T-helper 22 cell (primary cell): ENCODE results near the gene MRE11.
"Not testable (repeated sequence)": the region's sequence is repeated elsewhere in the genome, so short reads cannot be mapped to it uniquely, and the experiment has no call there.

Experiments
- DNase-seq: peaks from one replicate; pipeline ENCODE4 v3.0.0-alpha.2; 2020; ENCODE audit warnings: low read depth

MRE11 gene

DNA sequence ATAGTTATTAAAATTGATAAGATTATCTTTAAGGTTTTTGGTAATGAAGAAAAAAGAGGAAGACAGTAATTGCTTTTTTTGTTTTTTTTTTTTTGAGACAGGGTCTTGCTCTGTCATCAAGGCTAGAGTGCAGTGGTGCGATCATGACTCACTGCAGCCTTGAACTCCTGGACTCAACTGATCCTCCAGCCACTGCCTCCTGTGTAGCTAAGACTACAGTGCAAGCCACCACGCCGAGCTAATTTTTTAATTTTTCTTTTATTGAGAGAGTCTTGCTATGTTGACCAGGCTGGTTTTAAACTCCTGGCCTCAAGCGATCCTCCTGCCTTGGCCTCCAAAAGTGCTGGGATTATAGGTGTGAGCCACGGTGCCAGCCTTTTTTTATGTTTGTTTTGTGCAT, 12.9 kb upstream of the MRE11 start:
- DNase-seq, result not testable (repeated sequence)

DNA sequence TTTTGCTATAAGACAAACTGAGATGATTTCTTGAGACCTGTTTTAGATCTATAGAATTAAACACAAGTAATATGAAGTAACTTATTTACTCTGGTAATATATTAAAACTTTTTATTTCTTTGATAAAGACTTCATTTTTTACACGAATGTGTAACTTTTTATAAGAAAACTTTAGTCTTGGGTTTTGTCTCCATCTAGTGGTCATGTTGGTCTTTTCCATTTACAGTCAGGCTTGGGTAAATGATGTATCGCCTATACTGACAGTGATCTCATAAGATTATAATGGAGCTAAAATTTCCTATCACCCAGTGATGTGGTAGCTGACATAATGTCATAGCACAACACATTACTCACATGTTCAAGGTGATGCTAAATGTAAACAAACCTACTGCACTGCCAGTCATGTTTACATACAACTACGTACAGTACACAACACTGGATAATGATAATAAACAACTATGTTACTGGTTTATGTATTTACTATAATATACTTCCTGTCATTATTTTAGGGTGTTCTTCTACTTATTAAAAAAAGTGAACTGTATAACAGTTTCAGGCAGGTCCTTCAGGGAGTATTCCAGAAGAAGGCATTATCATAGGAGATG, 11.1 kb upstream of the MRE11 start:
- DNase-seq, result no peak

DNA sequence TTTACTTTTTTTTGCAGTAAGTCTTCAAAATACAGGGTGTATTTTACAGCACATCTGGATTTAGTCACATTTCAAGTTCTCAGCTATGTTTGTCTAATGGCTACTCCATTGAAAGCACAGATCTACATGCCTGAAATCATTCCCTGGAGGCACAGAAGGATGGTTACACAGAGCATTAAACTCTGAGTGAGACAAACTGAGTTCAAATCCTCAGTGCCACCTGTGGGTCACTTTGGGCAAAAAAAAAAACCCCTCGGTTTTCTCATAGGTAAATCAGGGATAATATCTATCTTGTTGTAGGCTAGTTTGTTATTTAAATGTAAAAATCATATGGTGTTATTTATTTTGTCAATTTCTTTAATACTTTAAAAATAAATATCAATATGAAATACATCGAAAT, 7.9 kb upstream of the MRE11 start:
- no peak for DNase-seq

DNA sequence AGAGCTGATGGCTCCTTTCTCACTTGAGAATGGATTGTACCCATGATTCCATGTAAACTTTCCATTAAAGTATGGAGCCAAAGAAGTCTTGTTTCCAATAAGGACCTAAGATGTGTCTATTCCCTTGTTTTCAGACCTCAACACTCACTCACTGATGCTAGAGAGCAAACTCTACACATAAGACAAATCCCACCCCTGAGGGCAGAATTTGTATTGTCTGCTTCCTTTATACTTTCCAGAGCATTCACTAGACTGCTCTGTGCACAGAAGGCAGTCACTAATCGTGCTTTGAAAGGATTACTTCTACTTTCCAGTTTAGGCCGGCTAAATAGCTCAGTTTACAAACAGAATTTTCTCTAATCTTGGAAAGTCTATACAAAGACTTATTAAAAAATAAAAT, 6.5 kb upstream of the MRE11 start:
- DNase-seq, result no peak

DNA sequence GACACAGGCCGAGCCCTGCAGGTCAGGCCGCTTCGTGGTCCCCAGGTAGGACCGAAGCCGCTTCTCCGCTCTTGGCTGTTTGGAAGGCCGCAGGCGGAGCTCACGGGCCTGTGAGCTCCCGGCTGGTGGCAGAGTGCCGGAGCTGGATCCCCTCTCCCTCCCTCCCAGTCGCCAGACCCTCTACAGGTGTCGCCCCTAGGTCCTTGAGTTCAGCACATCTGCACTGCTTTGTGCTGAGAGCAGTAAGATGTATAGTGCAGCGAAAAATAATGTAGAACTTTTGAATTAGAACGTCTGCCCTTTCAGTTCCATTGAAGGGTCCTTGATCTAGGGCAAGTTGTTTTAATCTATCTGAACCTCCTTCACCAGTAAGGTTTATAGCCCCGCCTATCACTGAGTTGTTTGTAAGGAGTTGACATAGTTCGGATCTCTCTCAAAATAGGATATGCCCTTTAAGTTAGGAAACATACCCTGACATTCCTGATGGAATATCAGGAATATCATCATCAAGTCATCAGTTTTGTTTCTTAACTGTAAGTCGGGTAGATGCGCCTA, 559 bp upstream of the MRE11 start:
- no peak for DNase-seq

DNA sequence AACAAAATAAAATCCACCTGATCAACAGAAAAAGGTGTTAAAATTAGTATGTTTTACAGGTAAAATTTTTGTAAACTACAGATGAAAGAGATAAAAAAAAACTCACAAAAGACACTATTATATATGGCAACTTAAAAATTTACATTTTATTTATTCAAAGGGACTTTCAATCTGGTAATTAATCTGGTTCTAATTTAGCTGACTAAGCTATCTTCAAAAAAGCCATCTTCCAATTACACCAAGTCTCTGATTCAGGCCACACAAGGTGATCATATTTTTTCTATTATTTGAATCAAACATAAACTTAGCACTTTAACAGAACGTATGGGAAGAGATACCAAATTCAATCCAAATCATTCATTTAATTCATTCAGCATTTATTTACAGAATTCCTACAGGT, 7.6 kb downstream of the MRE11 start:
- DNase-seq, result no peak

DNA sequence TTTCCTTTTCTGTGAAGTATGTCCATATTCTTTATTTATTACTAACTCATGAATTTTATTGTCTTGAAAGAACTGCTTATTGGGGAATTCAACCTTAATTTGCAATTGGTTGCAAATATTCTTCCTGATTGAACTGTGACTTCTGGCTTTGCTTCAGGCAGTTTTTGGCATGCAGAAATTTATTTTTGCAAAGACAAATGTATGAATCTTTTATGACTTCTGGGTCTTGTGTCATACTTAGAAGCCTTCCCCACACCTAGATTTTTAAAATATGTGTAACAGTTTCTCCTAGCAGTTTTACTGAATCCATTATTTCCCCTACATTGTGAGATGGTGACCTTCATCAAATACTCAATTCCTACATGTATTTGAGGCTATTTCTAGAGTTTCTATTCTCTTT, 12.3 kb downstream of the MRE11 start:
- DNase-seq, result no peak

DNA sequence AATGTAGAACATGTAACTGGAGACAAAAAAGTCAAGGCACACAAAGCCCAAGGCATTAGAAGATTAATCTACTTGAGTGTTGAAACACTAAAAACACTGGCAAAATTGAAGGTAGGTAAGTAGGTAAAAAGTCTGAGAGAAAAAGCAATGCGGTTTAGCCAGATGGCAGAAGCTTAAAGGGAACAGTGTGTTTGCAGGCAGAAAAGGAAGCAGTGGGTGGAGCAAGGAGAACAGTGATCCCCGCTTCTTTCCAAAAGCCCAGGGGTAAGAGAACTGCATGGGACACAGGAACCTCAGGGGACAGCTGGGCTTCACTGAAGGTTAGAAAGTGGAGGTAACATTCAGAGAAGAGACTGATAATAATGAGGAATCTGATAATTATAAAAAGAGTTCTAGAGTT, 16.0 kb downstream of the MRE11 start:
- DNase-seq, result no peak

DNA sequence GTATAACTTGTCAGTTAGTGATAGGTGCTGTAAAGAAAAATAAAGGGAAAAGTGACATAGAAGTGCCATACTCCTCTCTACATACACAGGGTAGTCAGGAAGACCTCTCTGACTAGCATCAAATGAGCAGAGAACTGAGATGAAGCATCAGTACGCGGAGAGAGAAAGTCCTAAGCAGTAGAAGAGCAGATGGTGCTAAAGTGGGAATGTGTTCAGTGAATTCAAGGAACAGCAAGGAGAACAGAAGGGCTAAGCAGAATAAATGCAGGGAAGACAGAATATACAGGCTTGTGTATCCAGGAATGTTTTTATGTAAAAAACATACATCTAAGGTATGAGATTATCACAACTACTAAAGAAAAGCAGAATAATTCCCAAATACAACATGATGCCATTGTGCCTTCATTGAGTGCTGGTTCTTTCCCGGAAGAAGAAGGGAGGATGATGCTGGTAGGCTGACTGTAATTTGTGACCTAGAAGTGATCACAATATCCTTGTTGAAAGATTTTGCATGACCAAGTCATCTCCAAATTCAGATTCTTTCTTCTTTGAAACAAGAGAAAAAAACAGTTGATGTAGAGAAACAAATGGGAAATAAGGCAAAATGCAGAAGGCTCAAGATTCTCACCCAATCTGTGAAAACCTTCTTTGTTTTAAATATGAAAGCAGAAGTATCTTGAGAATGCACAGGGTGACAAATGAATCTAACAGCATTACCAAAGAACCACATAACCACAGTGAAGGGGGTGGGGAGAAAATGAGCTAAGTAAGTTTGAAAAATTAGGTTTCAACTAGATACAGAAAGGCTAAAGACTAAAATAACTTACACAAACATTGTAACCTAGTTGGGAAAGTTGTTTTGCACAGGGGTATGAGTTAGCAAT, 20.5 kb downstream of the MRE11 start:
- no peak for DNase-seq

DNA sequence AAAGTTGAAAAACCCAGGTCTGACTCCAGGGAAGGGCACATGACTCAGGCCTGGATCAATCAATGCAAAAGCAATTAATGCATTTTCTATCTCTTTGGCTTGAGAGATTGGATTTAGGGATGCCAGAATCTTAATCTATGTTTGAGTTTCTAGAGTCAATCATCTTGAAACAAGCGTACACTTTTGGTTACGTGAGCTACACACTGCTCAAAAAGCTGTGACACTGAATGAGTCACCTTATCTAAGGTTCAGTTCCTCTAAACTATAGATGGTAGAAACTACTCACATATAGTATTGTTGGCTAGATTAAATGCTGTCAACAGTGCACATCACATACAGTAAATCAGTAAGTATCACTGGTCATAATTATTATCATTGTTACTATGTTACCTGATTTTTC, 24.2 kb downstream of the MRE11 start:
- DNase-seq, result no peak

DNA sequence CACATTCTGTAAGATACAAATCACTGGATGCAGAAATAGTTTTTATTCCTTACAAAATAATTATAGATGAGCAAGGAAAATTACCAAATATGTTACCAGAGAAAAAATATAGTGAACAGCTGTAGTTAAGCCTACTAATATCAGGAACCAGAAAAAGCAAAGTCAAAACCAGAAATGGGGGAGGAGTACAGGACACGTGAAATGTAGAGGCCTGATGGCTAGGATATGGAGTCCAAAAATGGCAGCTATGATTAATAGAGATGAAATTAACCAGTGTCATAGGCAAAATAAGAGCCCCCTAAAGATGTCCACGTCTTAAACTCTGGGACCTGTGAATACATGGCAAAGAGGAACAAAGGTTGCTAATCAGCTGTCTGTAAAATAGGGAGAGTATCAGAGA, 34.1 kb downstream of the MRE11 start:
- DNase-seq, result no peak

DNA sequence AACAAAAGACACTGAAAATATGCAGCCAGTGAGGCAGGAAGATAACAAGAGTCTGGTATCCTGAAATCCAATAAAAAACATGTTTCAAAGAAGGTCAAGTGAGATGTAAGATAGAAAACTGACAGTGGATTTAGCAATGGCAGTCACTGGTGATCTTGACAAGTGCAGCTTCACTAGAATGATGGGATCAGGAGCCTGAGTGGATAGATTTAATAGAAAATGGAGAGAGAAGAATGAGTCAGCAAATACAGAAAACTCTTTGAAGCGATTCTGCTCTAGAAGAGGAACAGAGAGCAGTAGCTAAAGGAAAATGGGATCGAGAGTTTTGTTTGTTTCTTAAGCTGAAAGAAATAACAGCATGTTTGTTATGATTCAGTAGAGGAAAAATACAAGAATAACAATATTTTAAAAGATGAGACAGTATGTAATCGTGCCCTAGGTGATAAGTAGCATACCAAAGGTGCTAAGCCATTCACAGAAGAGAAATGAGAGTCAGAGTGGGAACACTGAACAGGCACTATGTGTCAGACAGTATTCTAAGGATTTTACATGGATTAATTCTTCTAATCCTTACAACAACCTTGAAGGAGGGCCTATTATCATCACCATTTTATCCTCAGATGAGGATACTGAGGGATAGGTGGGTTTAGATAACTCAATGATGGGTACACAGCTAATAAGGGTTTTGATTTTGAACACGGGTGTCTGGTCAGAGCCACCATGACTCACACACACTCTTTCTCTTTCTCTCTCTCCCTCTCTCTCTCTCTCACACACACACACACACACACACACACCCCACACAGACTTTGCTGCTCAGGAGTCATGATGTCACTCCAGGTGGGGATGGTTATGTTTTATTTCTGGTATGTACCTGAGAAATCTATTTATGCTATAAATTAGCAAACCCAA, 36.3 kb downstream of the MRE11 start:
- DNase-seq, result no peak

DNA sequence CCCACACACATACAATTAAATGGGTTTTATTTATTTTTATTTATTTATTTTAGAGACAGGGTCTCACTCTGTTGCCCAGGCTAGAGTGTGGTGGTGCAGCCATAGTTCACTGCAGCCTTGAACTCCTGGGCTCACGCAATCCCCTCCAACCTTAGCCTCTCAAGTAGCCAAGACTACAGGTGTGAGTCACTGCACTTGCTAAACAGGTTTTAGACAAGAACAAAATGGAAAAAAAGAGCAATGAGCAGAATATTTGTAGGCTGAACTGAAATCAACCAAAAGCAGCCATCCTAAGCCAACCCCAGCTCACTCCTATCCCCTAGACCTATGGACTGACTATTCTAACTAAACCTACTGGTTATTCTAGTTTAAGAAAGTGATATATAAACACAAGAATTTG, 37.8 kb downstream of the MRE11 start:
- DNase-seq, result no peak

DNA sequence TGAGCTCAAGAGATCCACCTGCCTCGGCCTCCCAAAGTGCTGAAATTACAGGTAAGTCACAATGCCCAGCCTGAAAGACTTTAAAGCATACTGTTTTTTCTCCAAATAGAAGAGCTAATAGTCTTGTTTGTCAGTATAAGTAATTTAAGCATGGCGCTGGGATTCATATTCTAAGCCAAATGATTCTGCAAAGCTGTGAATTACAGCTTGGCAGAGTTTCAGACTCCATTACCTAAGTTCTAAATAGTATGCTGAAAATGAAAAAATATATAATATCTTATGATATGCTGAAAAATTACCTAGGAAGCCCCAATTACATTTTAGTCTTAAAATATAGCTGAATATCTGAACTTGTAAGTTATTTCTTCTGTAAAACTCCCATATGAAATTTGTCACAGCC, 39.3 kb downstream of the MRE11 start:
- no peak for DNase-seq

DNA sequence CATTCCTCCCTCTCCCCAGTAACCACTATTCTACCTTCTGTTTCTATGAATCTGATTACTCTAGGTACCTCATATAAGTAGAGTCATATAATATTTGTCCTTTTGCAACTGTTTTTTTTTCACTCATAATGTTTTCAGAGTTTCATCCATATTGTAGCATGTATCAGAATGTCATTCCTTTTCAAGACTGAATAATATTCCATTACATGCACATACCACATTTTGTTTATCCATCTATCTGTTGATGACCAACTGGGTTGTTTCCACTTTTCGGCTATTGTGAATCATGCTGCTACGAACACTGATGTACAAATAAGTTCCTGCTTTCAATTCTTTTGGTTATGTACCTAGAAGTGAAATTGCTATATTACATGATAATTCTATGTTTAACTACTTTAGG, 40.7 kb downstream of the MRE11 start:
- no peak for DNase-seq

DNA sequence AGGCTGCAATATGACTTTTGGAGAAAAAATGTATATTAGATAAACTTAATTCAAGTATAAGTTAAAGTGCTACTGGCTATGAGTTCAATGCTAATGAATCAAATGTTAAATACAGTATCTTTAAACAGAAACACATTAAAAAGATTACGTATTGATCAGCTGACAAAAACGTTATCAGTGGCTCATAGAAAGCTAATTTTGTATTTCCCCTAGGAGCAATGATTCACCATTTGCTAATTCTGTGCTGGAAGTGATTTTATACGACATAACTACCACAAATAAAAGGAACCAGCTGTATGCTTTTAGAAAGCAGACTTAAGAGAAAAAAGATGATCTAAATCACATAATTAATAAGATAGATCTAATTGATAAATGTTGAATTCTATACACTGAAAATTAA, 43.6 kb downstream of the MRE11 start:
- no peak for DNase-seq

DNA sequence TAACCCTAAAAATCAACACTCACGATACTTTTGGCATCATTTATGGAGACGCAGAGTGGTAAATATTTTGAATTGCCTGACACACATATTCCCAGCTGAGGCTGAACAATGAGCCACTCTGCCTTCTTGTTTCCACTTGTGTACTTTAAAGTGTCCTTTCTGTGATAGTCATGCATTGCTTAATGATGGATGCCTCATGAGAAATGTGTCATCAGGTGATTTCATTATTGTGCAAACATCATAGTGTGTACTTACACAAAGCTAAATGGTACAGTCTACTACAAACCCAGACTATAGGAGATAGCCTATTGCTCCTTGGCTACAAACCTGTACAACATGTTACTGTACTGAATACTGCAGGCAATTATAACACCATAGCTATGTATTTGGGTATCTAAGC, 44.2 kb downstream of the MRE11 start:
- no peak for DNase-seq

DNA sequence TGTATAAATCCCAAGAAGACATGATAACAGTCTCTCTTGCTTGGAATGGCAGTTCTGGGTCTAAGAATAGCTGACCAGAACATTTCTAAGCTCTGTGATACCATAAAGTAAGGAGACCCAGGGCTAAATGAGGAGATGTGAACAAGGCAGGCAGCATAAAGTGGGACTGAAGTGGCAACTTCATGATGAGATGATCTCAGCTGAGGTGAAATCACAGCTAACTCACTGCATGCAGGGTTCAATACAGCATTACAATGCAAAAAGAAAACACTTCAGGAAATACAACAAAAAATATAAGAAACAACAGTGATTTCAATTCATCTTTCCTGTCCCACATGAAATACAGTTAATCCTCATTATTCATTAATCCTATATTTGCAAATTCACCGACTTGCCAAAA, 44.6 kb downstream of the MRE11 start:
- no peak for DNase-seq

DNA sequence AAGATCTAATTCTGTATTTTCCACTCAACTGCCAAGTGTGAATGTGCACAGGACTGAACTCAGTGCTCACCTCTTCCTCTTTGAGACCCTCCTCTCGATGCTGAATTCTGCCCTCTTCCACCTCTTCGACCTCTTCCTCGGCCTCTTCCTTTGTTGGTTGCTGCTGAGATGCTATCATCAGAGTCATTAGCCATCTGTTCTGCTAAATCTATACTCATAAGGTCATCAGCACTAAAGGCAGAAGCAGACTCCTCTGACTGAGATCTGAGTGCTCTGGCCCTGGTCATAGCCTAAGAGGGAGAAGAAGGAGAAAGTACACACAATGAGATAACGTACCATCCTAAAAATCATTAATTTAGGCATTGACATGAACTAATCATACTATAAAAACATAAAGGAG, 46.5 kb downstream of the MRE11 start:
- DNase-seq, result no peak

DNA sequence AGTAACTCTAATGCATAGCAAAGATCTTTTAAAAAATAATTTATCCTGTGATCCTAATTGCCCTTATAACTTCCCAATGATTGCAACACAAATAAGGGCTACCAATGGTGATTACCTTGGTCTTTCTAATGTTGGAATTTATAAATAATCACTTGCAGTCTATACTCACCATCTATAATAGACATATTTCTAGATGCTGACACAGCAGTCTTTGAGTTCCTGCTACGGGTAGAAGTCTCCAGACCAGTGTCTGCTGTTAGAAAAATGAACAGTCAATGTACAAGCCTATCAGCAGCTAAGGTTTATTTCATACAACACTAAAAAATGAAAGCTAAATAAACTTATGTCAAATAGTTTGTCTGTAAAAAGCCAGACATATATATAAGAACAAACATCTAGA, 48.0 kb downstream of the MRE11 start:
- DNase-seq, result no peak

DNA sequence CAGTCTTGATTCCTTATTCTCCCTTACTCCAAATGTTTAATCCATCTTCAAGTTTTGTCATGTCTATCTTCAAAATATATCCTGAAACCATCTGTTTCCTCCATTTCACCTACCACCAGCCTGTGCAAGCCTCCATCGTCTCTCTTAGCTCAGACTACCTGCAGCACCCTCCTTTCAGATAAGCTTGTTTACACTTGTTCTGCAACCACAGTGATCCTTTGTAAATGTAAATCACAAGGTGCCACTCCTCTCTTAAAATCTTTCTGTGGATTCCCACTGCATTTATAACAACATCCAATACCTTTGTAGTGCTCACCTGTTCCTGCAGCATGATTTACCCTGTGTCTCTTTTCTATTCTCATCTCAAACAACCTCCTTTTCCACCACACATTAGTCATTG, 60.6 kb downstream of the MRE11 start:
- DNase-seq, result no peak

DNA sequence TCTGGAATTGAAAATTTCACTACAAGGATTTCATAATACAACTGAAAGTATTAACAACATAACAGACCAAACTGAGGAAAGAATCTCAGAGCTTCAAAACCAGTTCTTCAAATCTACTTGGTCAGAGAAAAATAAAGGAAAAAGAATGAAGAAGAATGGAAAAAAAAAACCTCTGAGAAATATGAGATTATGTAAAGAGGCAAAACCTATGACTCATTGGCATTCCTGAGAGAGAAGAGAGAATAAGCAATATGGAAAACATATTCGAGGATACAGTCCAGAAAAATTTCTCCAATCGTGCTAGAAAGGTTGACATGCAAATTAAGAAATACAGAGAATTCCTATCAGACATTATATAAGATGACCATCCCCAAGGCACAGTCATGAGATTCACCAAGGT, 69.0 kb downstream of the MRE11 start:
- DNase-seq, result no peak

DNA sequence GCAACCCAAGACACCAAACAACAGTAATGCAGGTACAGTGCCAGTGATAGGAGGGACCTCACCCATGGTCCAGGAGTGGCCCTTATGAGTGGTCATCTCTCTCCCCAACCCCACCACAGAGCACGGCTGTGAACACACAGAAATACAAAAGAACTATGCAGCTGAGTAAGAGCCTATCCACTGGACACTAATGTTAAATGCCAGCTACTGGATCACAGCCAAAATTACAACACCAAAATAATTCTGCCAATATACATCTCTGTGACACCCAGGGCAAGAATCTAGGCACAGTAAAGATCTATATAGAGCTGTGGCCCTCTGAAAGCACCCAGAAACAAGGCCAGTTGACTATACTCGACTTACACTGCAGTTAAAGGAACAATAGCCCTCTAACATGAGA, 69.6 kb downstream of the MRE11 start:
- no peak for DNase-seq
